ENCODE results near the gene DIP2C. TPM values are rescaled to one million over a fixed set of nuclear protein-coding genes. Genes with fewer than 3 reads are reported as not detected.

DIP2C gene
- total and polyA plus RNA-seq, 2 experiments from 2014 or later: 9.1 to 15.8 TPM

DNA sequence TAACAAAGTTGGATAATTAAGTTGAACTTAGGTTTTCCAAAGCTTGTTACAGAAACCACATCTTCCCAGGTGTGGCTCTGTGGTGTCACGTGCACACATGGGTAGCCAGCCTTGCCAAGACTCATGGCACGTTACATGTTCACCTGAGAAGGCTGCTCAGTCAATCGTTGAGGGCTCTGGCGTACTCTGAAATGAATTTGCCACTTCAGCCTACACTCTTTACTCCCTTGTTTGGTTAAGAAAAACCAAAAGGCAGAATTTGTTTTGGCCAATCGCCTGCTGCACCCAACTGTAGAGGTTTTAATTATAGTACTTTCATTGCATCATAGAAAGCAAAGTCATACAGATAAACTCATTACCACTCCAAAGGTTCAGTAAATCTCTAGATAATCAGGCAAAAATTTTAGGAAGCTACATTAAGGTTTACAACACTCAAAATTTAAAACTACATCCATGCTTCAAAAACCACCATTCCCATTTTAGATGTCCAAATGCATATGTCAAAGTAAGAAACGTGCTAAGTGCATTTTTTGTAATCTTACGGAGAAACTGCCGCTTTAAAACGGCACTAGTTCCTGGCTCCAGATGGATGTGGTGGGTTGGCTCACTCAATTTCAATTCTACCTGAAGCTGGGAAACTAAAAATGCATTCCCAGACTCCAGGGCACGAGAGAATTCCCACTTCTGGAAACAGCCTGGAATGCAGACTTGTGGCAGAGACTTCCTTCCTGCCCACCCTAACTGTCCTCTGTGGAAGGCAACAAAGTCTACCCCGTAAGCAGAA, 88.4 kb downstream of the DIP2C start:
- Histone ChIP-seq H3K4me1 (ENCODE audit: low read depth) (peaks cover 3% of the 10 kb centered on the region), H3K36me3 (no peaks in the 10 kb centered on the region), H3K27ac (no peak overlapping the region), H3K27me3 (no peaks in the 10 kb centered on the region), H3K4me3 (no peak overlapping the region), H3K9me3 (ENCODE audit: low read depth) (no peaks in the 10 kb centered on the region)
- DNase-seq (ENCODE audit: low read depth in 1 of 2, low spot score in 1 of 2): peak in 1 of 2 donors; percentile 32
- no peak for TF ChIP-seq CTCF (IDR thresholded peaks at IDR 0.05; ENCODE audit: low read depth, low read length)

GRCh38 chr10:600234-600633, 89.2 kb downstream of the DIP2C start:
- H3K4me3 ChIP-seq: no peak overlapping the region
- no peak for TF ChIP-seq CTCF (IDR thresholded peaks at IDR 0.05; ENCODE audit: low read depth, low read length)
- H3K27ac ChIP-seq: no peak overlapping the region
- no peaks in the 10 kb centered on the region for H3K36me3 ChIP-seq
- no peak for DNase-seq (ENCODE audit: low read depth in 1 of 2, low spot score in 1 of 2)
- H3K9me3 ChIP-seq (ENCODE audit: low read depth): no peaks in the 10 kb centered on the region
- peaks cover 3% of the 10 kb centered on the region for H3K4me1 ChIP-seq (ENCODE audit: low read depth)
- no peaks in the 10 kb centered on the region for H3K27me3 ChIP-seq

- TF ChIP-seq CTCF (IDR thresholded peaks at IDR 0.05; ENCODE audit: low read depth, low read length): no peak
- peaks cover 3% of the 10 kb centered on the region for H3K4me1 ChIP-seq (ENCODE audit: low read depth)
- H3K27me3 ChIP-seq: no peaks in the 10 kb centered on the region
- no peaks in the 10 kb centered on the region for H3K9me3 ChIP-seq (ENCODE audit: low read depth)
- H3K36me3 ChIP-seq: no peaks in the 10 kb centered on the region
- no peak for DNase-seq (ENCODE audit: low read depth in 1 of 2, low spot score in 1 of 2)
- H3K27ac ChIP-seq: no peak overlapping the region
- no peak overlapping the region for H3K4me3 ChIP-seq
Observed at GRCh38 chr10:599767-600166, 89.7 kb downstream of the DIP2C start.

- no peak for TF ChIP-seq CTCF (IDR thresholded peaks at IDR 0.05; ENCODE audit: low read depth, low read length)
- Histone ChIP-seq H3K36me3 (no peaks in the 10 kb centered on the region), H3K27ac (no peak overlapping the region), H3K27me3 (no peaks in the 10 kb centered on the region), H3K4me3 (no peak overlapping the region), H3K4me1 (ENCODE audit: low read depth) (peaks cover 3% of the 10 kb centered on the region), H3K9me3 (ENCODE audit: low read depth) (no peaks in the 10 kb centered on the region)
- DNase-seq (ENCODE audit: low read depth in 1 of 2, low spot score in 1 of 2): peak in 1 of 2 donors; percentile 90
Observed at GRCh38 chr10:598415-599170, 90.9 kb downstream of the DIP2C start.

GRCh38 chr10:597976-598375, 91.5 kb downstream of the DIP2C start:
- Histone ChIP-seq H3K27ac (no peak overlapping the region), H3K27me3 (no peaks in the 10 kb centered on the region), H3K4me1 (ENCODE audit: low read depth) (no peaks in the 10 kb centered on the region), H3K4me3 (no peak overlapping the region), H3K36me3 (no peaks in the 10 kb centered on the region), H3K9me3 (ENCODE audit: low read depth) (no peaks in the 10 kb centered on the region)
- TF ChIP-seq CTCF (IDR thresholded peaks at IDR 0.05; ENCODE audit: low read depth, low read length): no peak
- no peak for DNase-seq (ENCODE audit: low read depth in 1 of 2, low spot score in 1 of 2)
